IMR-90 (cell line): ENCODE results near the gene CAMK2B. TPM values are rescaled to one million over a fixed set of nuclear protein-coding genes. Genes with fewer than 3 reads are reported as not detected.
A peak's percentile ranks its signal among the peaks of the same experiment; 100 is the strongest.

ENCODE experiments used
- ATAC-seq: fragments of 200-7000 bp; cut with Tn5 transposase; 2 replicates; pipeline ENCODE4 v1.9.1; 2020; ENCODE audit warnings: low read depth, mild to moderate bottlenecking, moderate library complexity
- BruUV-seq: library from RNA; stranded (reverse); fragments of 400-500 nt; replicated peaks from 2 replicates; lab custom pipeline; 2021; lab: Mats Ljungman, UMichigan
- CTCF ChIA-PET: fragments of 300-600 bp; formaldehyde crosslinking; extraction: SDS; loops from one replicate; lab custom pipeline; 2021; ENCODE audit warnings: antibody characterized with exemption; lab: Yijun Ruan, JAX
- POLR2A ChIA-PET: fragments of 300-600 bp; sonication (Branson Sonifier 250); formaldehyde crosslinking; loops from one replicate; lab custom pipeline; 2022; ENCODE audit warnings: antibody characterized with exemption; ENCODE audit not compliant: unreplicated experiment; lab: Charles Lee
- DNase-seq: peaks from one replicate; pipeline ENCODE4 v3.0.0; 2013
- H2AFZ ChIP-seq: replicated peaks from 2 replicates; pipeline ENCODE3; 2013; ENCODE audit warnings: low read length, mild to moderate bottlenecking; ENCODE audit not compliant: poor library complexity
- H2AK5ac ChIP-seq: 2 replicates; pipeline ENCODE4 v1.6.1; 2013; ENCODE audit warnings: low read depth, low read length, inconsistent platforms
- H2AK9ac ChIP-seq: replicated peaks from 2 replicates; pipeline ENCODE3; 2013; ENCODE audit warnings: mild to moderate bottlenecking, low read depth, low read length, moderate library complexity; ENCODE audit not compliant: poor library complexity
- H2BK120ac ChIP-seq: 2 replicates; pipeline ENCODE4 v1.6.1; 2013; ENCODE audit warnings: low read depth, low read length, inconsistent platforms
- H2BK15ac ChIP-seq: 3 replicates; pipeline ENCODE4 v1.6.1; 2013; ENCODE audit warnings: low read depth, low read length, inconsistent platforms
- H2BK20ac ChIP-seq: 2 replicates; pipeline ENCODE4 v1.6.1; 2013; ENCODE audit warnings: low read depth, mild to moderate bottlenecking, inconsistent platforms, low read length, moderate library complexity
- H2BK5ac ChIP-seq: 2 replicates; pipeline ENCODE4 v1.6.1; 2013; ENCODE audit warnings: mild to moderate bottlenecking, low read depth, low read length, inconsistent platforms; ENCODE audit not compliant: poor library complexity, severe bottlenecking
- H3K14ac ChIP-seq: replicated peaks from 2 replicates; pipeline ENCODE4 v1.6.1; 2013; ENCODE audit warnings: low read depth, low read length, inconsistent platforms
- H3K18ac ChIP-seq: 2 replicates; pipeline ENCODE4 v1.6.1; 2013; ENCODE audit warnings: low read depth, low read length, control low read depth
- H3K23ac ChIP-seq: 2 replicates; pipeline ENCODE4 v1.6.1; 2013; ENCODE audit warnings: low read depth, low read length, inconsistent platforms
- H3K27ac ChIP-seq: 2 replicates; pipeline ENCODE4 v1.5.1; 2013; ENCODE audit warnings: mild to moderate bottlenecking, control low read depth, low read length; ENCODE audit not compliant: insufficient read depth
- H3K27me3 ChIP-seq: 2 replicates; pipeline ENCODE4 v1.6.1; 2013; ENCODE audit warnings: low read length; ENCODE audit not compliant: control insufficient read depth, insufficient read depth
- H3K36me3 ChIP-seq: 2 replicates; pipeline ENCODE4 v1.6.1; 2013; ENCODE audit warnings: low read length, mixed read lengths; ENCODE audit not compliant: control insufficient read depth, insufficient read depth
- H3K4ac ChIP-seq: 2 replicates; pipeline ENCODE4 v1.6.1; 2013; ENCODE audit warnings: low read depth, low read length, inconsistent platforms
- H3K4me1 ChIP-seq: 2 replicates; pipeline ENCODE4 v1.6.1; 2013; ENCODE audit warnings: low read length, mixed read lengths; ENCODE audit not compliant: control insufficient read depth, insufficient read depth
- H3K4me2 ChIP-seq: 2 replicates; pipeline ENCODE4 v1.6.1; 2013; ENCODE audit warnings: low read depth, mild to moderate bottlenecking, control low read depth, low read length, moderate library complexity
- H3K4me3 ChIP-seq: 2 replicates; pipeline ENCODE4 v1.5.1; 2013; ENCODE audit warnings: low read depth, mild to moderate bottlenecking, control low read depth, low read length, moderate library complexity; ENCODE audit not compliant: insufficient read depth
- H3K56ac ChIP-seq: 2 replicates; pipeline ENCODE4 v1.6.1; 2013; ENCODE audit warnings: low read length, inconsistent platforms; ENCODE audit not compliant: insufficient read depth; ENCODE audit errors: extremely low read depth
- H3K79me1 ChIP-seq, 2 experiments: 2 replicates each; pipeline ENCODE4 v1.6.1; 2013; ENCODE audit warnings: low read length in 2 of 2, inconsistent platforms in 1 of 2, low read depth in 1 of 2
- H3K9ac ChIP-seq: 2 replicates; pipeline ENCODE4 v1.6.1; 2013; ENCODE audit warnings: low read depth, low read length, control low read depth
- H3K9me1 ChIP-seq: 2 replicates; pipeline ENCODE4 v1.6.1; 2013; ENCODE audit warnings: low read length, inconsistent platforms; ENCODE audit not compliant: insufficient read depth
- H3K9me3 ChIP-seq: 2 replicates; pipeline ENCODE4 v1.6.1; 2013; ENCODE audit warnings: low read length; ENCODE audit not compliant: control insufficient read depth, insufficient read depth
- H4K20me1 ChIP-seq: 2 replicates; pipeline ENCODE4 v1.6.1; 2013; ENCODE audit warnings: low read length, inconsistent platforms; ENCODE audit not compliant: insufficient read depth
- H4K5ac ChIP-seq: 2 replicates; pipeline ENCODE4 v1.6.1; 2013; ENCODE audit warnings: mild to moderate bottlenecking, low read depth, low read length, control low read depth
- H4K8ac ChIP-seq, 2 experiments: 2 replicates each; pipeline ENCODE4 v1.6.1; 2013; ENCODE audit warnings: low read depth in 2 of 2, low read length in 2 of 2, control low read depth in 1 of 2, inconsistent platforms in 1 of 2
- H4K91ac ChIP-seq: 2 replicates; pipeline ENCODE4 v1.6.1; 2013; ENCODE audit warnings: low read depth, low read length, inconsistent platforms; ENCODE audit not compliant: insufficient read depth
- RAD21 ChIP-seq: IDR thresholded peaks from 2 replicates; pipeline ENCODE4 v1.6.1; 2012; ENCODE audit warnings: low read length, improper control_type of control experiment
- WGBS, 2 experiments: methylation state at CpG; one replicate each; pipeline versions ENCODE4 v1.1.5 to v1.1.7; 2013; ENCODE audit warnings: missing lambda C conversion rate in 2 of 2; ENCODE audit not compliant: insufficient read length in 1 of 2; ENCODE audit errors: extremely low coverage in 2 of 2; 5-methylcytosine and 5-hydroxymethylcytosine counted together
- dilution Hi-C: fragments of 300-500 bp; cut with HindIII; formaldehyde crosslinking; loops from one replicate; pipeline ENCODE4 v1.14.3; 2018; ENCODE audit warnings: low sequenced_read_pairs; ENCODE audit not compliant: unreplicated experiment
- in situ Hi-C: fragments of 300-500 bp; cut with MboI; formaldehyde crosslinking; loops from 3 replicates; pipeline ENCODE4 v1.14.3; 2019; ENCODE audit warnings: low sequenced_read_pairs, inconsistent platforms, mixed read lengths
- intact Hi-C: fragments of 100-400 bp; cut with micrococcal nuclease; formaldehyde crosslinking; loops from 2 replicates; pipeline ENCODE4 v1.10.0; 2022
- polyA plus RNA-seq, 3 experiments: library from polyadenylated mRNA; depleted of rRNA; stranded (reverse); fragments of >200 nt; gene quantifications; 2 replicates each; pipeline ENCODE4 v1.2.3, GENCODE V29; 2012; ENCODE audit warnings: low replicate concordance in 1 of 3
- total RNA-seq: library from RNA; depleted of rRNA; stranded (reverse); fragments of >200 nt; gene quantifications from 2 replicates; pipeline ENCODE4 v1.2.3, GENCODE V29; 2012
- TF ChIP-seq, protein P1 (sequence below): fragments of 150-350 bp; IDR thresholded peaks from 2 replicates; pipeline ENCODE4 v1.6.1; 2017; ENCODE audit warnings: mild to moderate bottlenecking, antibody characterized with exemption, low read length, low read depth

Gene CAMK2B
- total and polyA plus RNA-seq, 2 of the 4 experiments (the other 2 are of a cell fraction), result 0.18 to 0.36 TPM

DNA sequence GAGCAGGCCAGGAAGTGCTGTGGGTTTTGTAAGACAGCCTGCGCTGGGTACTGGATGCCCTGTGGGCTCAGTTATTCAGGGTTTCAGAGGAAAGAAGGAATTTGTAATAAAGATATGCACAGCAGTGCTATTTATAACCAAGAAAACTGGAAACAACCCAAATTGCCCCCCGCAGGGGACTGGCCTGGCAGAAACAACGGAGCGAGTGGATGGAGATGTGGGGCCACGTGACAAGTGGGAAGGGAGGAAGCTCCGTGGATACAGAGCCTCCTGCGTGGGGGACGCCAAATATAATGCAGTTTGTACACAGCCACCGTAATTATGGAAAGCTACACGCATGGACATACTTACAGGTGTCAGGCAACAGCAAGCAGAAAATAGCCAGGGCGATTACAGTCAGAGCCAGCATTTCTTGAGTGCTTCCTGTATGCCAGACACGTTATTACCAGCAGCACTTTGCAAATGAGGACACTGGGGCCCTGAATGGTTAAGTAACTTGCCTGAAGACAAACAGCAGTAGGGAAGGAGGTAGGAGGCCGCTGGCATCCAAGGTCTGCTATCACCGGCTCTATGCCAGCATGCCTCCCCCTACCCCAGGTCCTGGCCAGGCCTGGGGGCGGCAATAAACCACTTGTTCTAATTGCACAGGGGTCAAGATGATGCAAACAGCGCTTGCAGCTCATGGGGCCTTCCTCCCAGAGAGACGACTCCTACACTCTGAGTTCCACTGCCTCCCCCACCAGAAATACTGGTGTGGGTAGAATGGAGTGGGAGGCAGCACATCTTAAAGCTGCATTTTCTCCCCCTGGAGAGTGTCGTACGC, 8.7 kb upstream of the CAMK2B start:
- dilution Hi-C loops, result no loop called here
- DNase-seq (no peak), ATAC-seq (no peak)
- ChIA-PET CTCF (no interaction called here), POLR2A (no interaction called here)
- no peak overlapping the region for H3K18ac ChIP-seq
- no peak overlapping the region for H2BK120ac ChIP-seq
- H2AK5ac ChIP-seq, result no peak overlapping the region
- no peak overlapping the region for H3K9ac ChIP-seq
- H3K27ac ChIP-seq, result no peak overlapping the region
- no peak overlapping the region for H3K4ac ChIP-seq
- no peaks in the 10 kb centered on the region for H3K79me1 ChIP-seq
- H3K27me3 ChIP-seq, result peaks cover 18% of the 10 kb centered on the region
- H3K36me3 ChIP-seq, result no peaks in the 10 kb centered on the region
- H2BK20ac ChIP-seq, result no peak overlapping the region
- H2AK9ac ChIP-seq, result no peak overlapping the region
- H2BK15ac ChIP-seq, result no peak overlapping the region
- no peaks in the 10 kb centered on the region for H4K20me1 ChIP-seq
- TF ChIP-seq RAD21, result no peak
- TF ChIP-seq, protein P1, sequence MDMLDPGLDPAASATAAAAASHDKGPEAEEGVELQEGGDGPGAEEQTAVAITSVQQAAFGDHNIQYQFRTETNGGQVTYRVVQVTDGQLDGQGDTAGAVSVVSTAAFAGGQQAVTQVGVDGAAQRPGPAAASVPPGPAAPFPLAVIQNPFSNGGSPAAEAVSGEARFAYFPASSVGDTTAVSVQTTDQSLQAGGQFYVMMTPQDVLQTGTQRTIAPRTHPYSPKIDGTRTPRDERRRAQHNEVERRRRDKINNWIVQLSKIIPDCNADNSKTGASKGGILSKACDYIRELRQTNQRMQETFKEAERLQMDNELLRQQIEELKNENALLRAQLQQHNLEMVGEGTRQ, result no peak
- H3K56ac ChIP-seq, result no peak overlapping the region
- H3K23ac ChIP-seq, result no peak overlapping the region
- H3K9me1 ChIP-seq, result no peaks in the 10 kb centered on the region
- H4K5ac ChIP-seq, result no peak overlapping the region
- intact Hi-C loops, result no loop called here
- BruUV-seq, result no TSS peak
- H3K4me3 ChIP-seq, result no peak overlapping the region
- H2AFZ ChIP-seq, result peak overlapping the region; percentile 56
- H4K91ac ChIP-seq, result no peak overlapping the region
- peaks cover 3% of the 10 kb centered on the region for H3K9me3 ChIP-seq
- in situ Hi-C loops, result no loop called here
- H3K4me2 ChIP-seq, result no peak overlapping the region
- H2BK5ac ChIP-seq, result no peak overlapping the region
- WGBS, 2 experiments, result 59% methylated on average over 6 of the region's 19 CpGs; no CpG with 5 or more reads in 1 of the 2 experiments
- H3K4me1 ChIP-seq, result no peaks in the 10 kb centered on the region
- H4K8ac ChIP-seq, result no peak overlapping the region
- H3K14ac ChIP-seq, result no peak overlapping the region
